HEK293 (cell line): ENCODE measurements around the gene MRPL51.

Source experiments
- CTCF ChIA-PET: fragments of 350-600 bp; formaldehyde crosslinking; extraction: SDS; loops from one replicate; lab custom pipeline; 2021; ENCODE audit warnings: antibody characterized with exemption; lab: Yijun Ruan, JAX
- POLR2A ChIA-PET: fragments of 300-600 bp; formaldehyde crosslinking; extraction: SDS; loops from one replicate; lab custom pipeline; 2020; ENCODE audit warnings: antibody characterized with exemption, inconsistent platforms; lab: Yijun Ruan, JAX
- H3K27ac ChIP-seq: fragments of 200-500 bp; sonication (Bioruptor generic); 2 replicates; pipeline ENCODE4 v1.5.1; 2014; ENCODE audit warnings: low read depth, low read length, control low read depth, inconsistent platforms; ENCODE audit errors: extremely low read depth
- H3K36me3 ChIP-seq, 2 experiments: fragments of 200-500 bp in 1 of 2; sonication (Bioruptor generic) in 1 of 2; 1 replicate in 1 of 2; 2 replicates in 1 of 2; pipeline ENCODE4 v1.5.1; 2014 to 2017; ENCODE audit warnings: inconsistent platforms in 2 of 2, low read length in 2 of 2; ENCODE audit not compliant: control insufficient read depth in 2 of 2, insufficient read depth in 1 of 2
- H3K4me1 ChIP-seq: fragments of 200-500 bp; sonication (Bioruptor generic); 2 replicates; pipeline ENCODE4 v1.5.1; 2014; ENCODE audit warnings: mild to moderate bottlenecking, low read length, inconsistent platforms; ENCODE audit not compliant: control insufficient read depth, insufficient read depth
- H3K4me3 ChIP-seq: 2 replicates; pipeline ENCODE4 v1.5.1; 2011; ENCODE audit warnings: low read depth, mild to moderate bottlenecking, control low read depth, low read length, moderate library complexity
- H3K9me3 ChIP-seq: fragments of 200-500 bp; sonication (Bioruptor generic); 2 replicates; pipeline ENCODE4 v1.5.1; 2014; ENCODE audit warnings: low read depth, low read length, inconsistent platforms; ENCODE audit not compliant: control insufficient read depth, insufficient read depth
- EGR2 ChIP-seq: fragments of 450-650 bp; formaldehyde crosslinking; IDR thresholded peaks from 2 replicates; pipeline ENCODE4 v1.5.1; 2016; ENCODE audit warnings: low read depth, missing biosample characterization, missing genetic modification characterization
- GFI1B ChIP-seq: fragments of 450-650 bp; formaldehyde crosslinking; IDR thresholded peaks from 2 replicates; pipeline ENCODE4 v1.5.1; 2016; ENCODE audit warnings: missing biosample characterization, missing genetic modification characterization
- HOXC10 ChIP-seq: sonication (generic); formaldehyde crosslinking; IDR thresholded peaks from 2 replicates; pipeline ENCODE4 v1.8.1; 2023; ENCODE audit warnings: mild to moderate bottlenecking, missing genetic modification reagents
- IKZF3 ChIP-seq: fragments of 450-650 bp; IDR thresholded peaks from 2 replicates; pipeline ENCODE4 v1.5.0; 2018; ENCODE audit warnings: missing biosample characterization, mild to moderate bottlenecking, missing genetic modification characterization, moderate library complexity
- KLF17 ChIP-seq: fragments of 450-650 bp; formaldehyde crosslinking; IDR thresholded peaks from 2 replicates; pipeline ENCODE4 v1.5.1; 2016; ENCODE audit warnings: missing biosample characterization, missing genetic modification characterization
- PBX3 ChIP-seq: sonication (generic); formaldehyde crosslinking; IDR thresholded peaks from 2 replicates; pipeline ENCODE4 v1.8.1; 2022; ENCODE audit warnings: mild to moderate bottlenecking, moderate library complexity, missing genetic modification reagents
- PRDM1 ChIP-seq: fragments of 450-650 bp; formaldehyde crosslinking; IDR thresholded peaks from 2 replicates; pipeline ENCODE4; 2016; ENCODE audit warnings: missing biosample characterization, missing genetic modification characterization
- SCRT2 ChIP-seq: fragments of 450-650 bp; formaldehyde crosslinking; IDR thresholded peaks from 2 replicates; pipeline ENCODE4 v1.5.1; 2016; ENCODE audit warnings: missing biosample characterization, missing genetic modification characterization
- SP7 ChIP-seq: fragments of 450-650 bp; formaldehyde crosslinking; IDR thresholded peaks from 2 replicates; pipeline ENCODE4 v1.5.1; 2016; ENCODE audit warnings: missing biosample characterization, missing genetic modification characterization
- WT1 ChIP-seq: fragments of 450-650 bp; formaldehyde crosslinking; IDR thresholded peaks from 2 replicates; pipeline ENCODE4 v1.5.1; 2016; ENCODE audit warnings: missing biosample characterization, missing genetic modification characterization
- ZBTB17 ChIP-seq: fragments of 450-650 bp; formaldehyde crosslinking; IDR thresholded peaks from 2 replicates; pipeline ENCODE4 v1.5.1; 2016; ENCODE audit warnings: missing biosample characterization, missing genetic modification characterization
- ZBTB20 ChIP-seq: fragments of 450-650 bp; formaldehyde crosslinking; IDR thresholded peaks from 2 replicates; pipeline ENCODE4 v1.5.1; 2016; ENCODE audit warnings: missing biosample characterization, missing genetic modification characterization
- ZBTB8A ChIP-seq: fragments of 450-650 bp; formaldehyde crosslinking; IDR thresholded peaks from 2 replicates; pipeline ENCODE4 v1.5.1; 2016; ENCODE audit warnings: missing biosample characterization, missing genetic modification characterization
- ZNF121 ChIP-seq: fragments of 450-650 bp; formaldehyde crosslinking; IDR thresholded peaks from 2 replicates; pipeline ENCODE4 v1.5.1; 2016; ENCODE audit warnings: missing biosample characterization, missing genetic modification characterization
- ZNF2 ChIP-seq: fragments of 450-650 bp; formaldehyde crosslinking; IDR thresholded peaks from 2 replicates; pipeline ENCODE4 v1.5.1; 2016; ENCODE audit warnings: missing biosample characterization, missing genetic modification characterization
- ZNF223 ChIP-seq: fragments of 450-650 bp; formaldehyde crosslinking; IDR thresholded peaks from 2 replicates; pipeline ENCODE4 v1.5.1; 2016; ENCODE audit warnings: missing biosample characterization, missing genetic modification characterization
- ZNF280C ChIP-seq: fragments of 450-650 bp; formaldehyde crosslinking; IDR thresholded peaks from 2 replicates; pipeline ENCODE4 v1.5.1; 2016; ENCODE audit warnings: missing biosample characterization, missing genetic modification characterization
- ZNF354C ChIP-seq: fragments of 450-650 bp; formaldehyde crosslinking; IDR thresholded peaks from 2 replicates; pipeline ENCODE4 v1.5.1; 2016; ENCODE audit warnings: missing biosample characterization, missing genetic modification characterization, low read depth, borderline replicate concordance
- ZNF362 ChIP-seq: fragments of 450-650 bp; formaldehyde crosslinking; IDR thresholded peaks from 2 replicates; pipeline ENCODE4 v1.5.1; 2016; ENCODE audit warnings: missing biosample characterization, missing genetic modification characterization
- ZNF366 ChIP-seq: fragments of 450-650 bp; formaldehyde crosslinking; conservative IDR thresholded peaks from 2 replicates; pipeline ENCODE4 v1.5.1; 2016; ENCODE audit warnings: missing biosample characterization, missing genetic modification characterization
- ZNF423 ChIP-seq: fragments of 450-650 bp; formaldehyde crosslinking; IDR thresholded peaks from 2 replicates; pipeline ENCODE4 v1.5.1; 2016; ENCODE audit warnings: missing biosample characterization, missing genetic modification characterization
- ZNF426 ChIP-seq: fragments of 450-650 bp; formaldehyde crosslinking; IDR thresholded peaks from 2 replicates; pipeline ENCODE4 v1.5.1; 2017; ENCODE audit warnings: missing biosample characterization, missing genetic modification characterization, mild to moderate bottlenecking, inconsistent platforms, moderate library complexity
- ZNF501 ChIP-seq: fragments of 450-650 bp; formaldehyde crosslinking; IDR thresholded peaks from 2 replicates; pipeline ENCODE4 v1.5.1; 2016; ENCODE audit warnings: missing biosample characterization, missing genetic modification characterization
- ZNF555 ChIP-seq: fragments of 450-650 bp; formaldehyde crosslinking; conservative IDR thresholded peaks from 2 replicates; pipeline ENCODE4 v1.5.1; 2017; ENCODE audit warnings: missing biosample characterization, mild to moderate bottlenecking, missing genetic modification characterization, inconsistent platforms
- ZNF621 ChIP-seq: fragments of 450-650 bp; formaldehyde crosslinking; IDR thresholded peaks from 2 replicates; pipeline ENCODE4 v1.5.1; 2017; ENCODE audit warnings: missing biosample characterization, missing genetic modification characterization
- ZNF654 ChIP-seq: fragments of 450-650 bp; formaldehyde crosslinking; IDR thresholded peaks from 2 replicates; pipeline ENCODE4 v1.5.1; 2016; ENCODE audit warnings: low read depth, missing biosample characterization, missing genetic modification characterization
- ZNF658 ChIP-seq: fragments of 450-650 bp; formaldehyde crosslinking; IDR thresholded peaks from 2 replicates; pipeline ENCODE4; 2016; ENCODE audit warnings: missing biosample characterization, missing genetic modification characterization
- ZNF701 ChIP-seq: fragments of 450-650 bp; formaldehyde crosslinking; IDR thresholded peaks from 2 replicates; pipeline ENCODE4 v1.5.1; 2016; ENCODE audit warnings: missing biosample characterization, missing genetic modification characterization
- ZNF76 ChIP-seq: fragments of 450-650 bp; formaldehyde crosslinking; IDR thresholded peaks from 2 replicates; pipeline ENCODE4; 2016; ENCODE audit warnings: low read depth, missing biosample characterization, missing genetic modification characterization, borderline replicate concordance

Gene MRPL51

DNA sequence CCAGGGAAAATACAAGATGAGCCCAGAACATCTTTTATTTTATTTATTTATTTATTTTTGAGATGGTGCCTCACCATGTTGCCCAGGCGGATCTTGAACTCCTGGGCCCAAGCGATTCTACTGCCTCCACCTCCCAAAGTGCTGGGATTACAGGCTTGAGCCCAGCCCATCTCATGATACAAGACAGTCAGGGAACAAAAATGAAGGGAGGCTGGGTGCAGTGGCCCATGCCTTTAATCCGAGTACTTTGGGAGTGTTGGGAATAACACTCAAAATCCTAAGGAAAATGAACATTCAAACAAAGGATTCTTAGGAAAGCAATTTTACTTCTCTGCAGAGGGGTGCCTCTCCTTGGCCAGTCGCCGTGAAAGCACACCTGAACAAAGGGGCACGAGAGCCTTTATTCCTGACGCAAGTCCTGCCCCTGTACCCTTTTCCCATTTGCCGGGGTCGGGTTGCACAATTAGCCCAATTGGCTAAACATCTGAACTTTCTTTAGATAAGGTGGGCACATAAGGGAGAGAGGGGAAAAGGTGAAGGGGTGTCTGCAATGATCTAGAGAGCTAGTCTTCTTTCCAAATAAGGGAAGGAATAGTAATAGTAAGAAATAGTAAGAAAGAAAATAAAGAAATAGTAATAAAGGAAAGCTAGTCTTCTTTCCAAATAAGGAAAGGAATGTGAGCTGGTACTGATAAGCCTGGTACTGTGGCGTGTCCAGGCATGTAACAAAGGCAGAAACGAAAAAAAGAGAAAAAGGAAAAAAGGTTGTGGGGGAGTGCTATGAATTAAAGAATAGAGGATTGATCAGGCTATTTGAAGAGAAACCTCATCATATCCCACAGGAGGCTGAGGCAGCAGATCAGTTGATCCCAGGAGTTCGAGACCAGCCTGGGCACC is 14.3 kb upstream of the MRPL51 start:
- ChIA-PET POLR2A (interaction anchor here (0.6 to 1.4 kb wide), 9 partner anchors 13 to 135 kb away, joined by 3 to 11 read pairs (median 4); partner anchors contain the start of genes GAPDH, MRPL51 and VAMP1), CTCF (no interaction called here)
- peaks cover 55 to 59% of the 10 kb centered on the region in 2 experiments for H3K36me3 ChIP-seq
- peaks cover 4% of the 10 kb centered on the region; the same call in 1 of the 2 replicates for H3K4me1 ChIP-seq
- TF ChIP-seq ZNF362 (peak; percentile 74), EGR2 (tag by site-specific recombination) (no peak), IKZF3 (peak; percentile 65), ZNF366 (0 out of 2 replicates have a peak, but pooled peaks have one; percentile 24), ZBTB17 (tag by site-specific recombination) (0 out of 2 replicates have a peak, but pooled peaks have one; percentile 11), KLF17 (tag by site-specific recombination) (no peak), SP7 (tag by site-specific recombination) (0 out of 2 replicates have a peak, but pooled peaks have one; percentile 13), ZNF501 (tag by site-specific recombination) (0 out of 2 replicates have a peak, but pooled peaks have one; percentile 23), WT1 (tag by site-specific recombination) (0 out of 2 replicates have a peak, but pooled peaks have one; percentile 6), PRDM1 (tag by site-specific recombination) (peak; percentile 93), ZNF280C (tag by site-specific recombination) (no peak), ZBTB8A (tag by site-specific recombination) (0 out of 2 replicates have a peak, but pooled peaks have one; percentile 23)
- H3K4me3 ChIP-seq, result no peak overlapping the region
- no peaks in the 10 kb centered on the region for H3K9me3 ChIP-seq
- H3K27ac ChIP-seq, result peak overlapping the region; percentile 39

- no peak overlapping the region for H3K27ac ChIP-seq
- H3K36me3 ChIP-seq, result peaks cover 72 to 85% of the 10 kb centered on the region in 2 experiments
- TF ChIP-seq ZNF76 (tag by site-specific recombination) (no peak), ZNF555 (no peak), ZNF2 (tag by site-specific recombination) (no peak), ZNF426 (no peak), SCRT2 (tag by site-specific recombination) (no peak), PBX3 (CRISPR knock-in tag) (no peak), ZNF701 (no peak), ZNF423 (no peak), HOXC10 (CRISPR knock-in tag) (no peak), ZNF121 (no peak), GFI1B (tag by site-specific recombination) (no peak), ZNF223 (tag by site-specific recombination) (no peak), ZNF654 (tag by site-specific recombination) (no peak), ZNF501 (tag by site-specific recombination) (no peak), ZBTB20 (tag by site-specific recombination) (no peak), ZNF354C (no peak), ZNF658 (tag by site-specific recombination) (no peak), ZNF621 (no peak)
- no peak overlapping the region for H3K4me3 ChIP-seq
- H3K4me1 ChIP-seq, result no peaks in the 10 kb centered on the region
- H3K9me3 ChIP-seq, result no peaks in the 10 kb centered on the region
- CTCF ChIA-PET, result interaction anchor here (0.7 to 1.1 kb wide), 3 partner anchors 8 to 38 kb away, joined by 3 to 4 read pairs (median 3); no protein-coding TSS in a partner anchor
- POLR2A ChIA-PET, result interaction anchor here (0.6 to 1.5 kb wide), 5 partner anchors 30 to 164 kb away, joined by 3 to 6 read pairs (median 3); partner anchors contain the start of genes GAPDH and VAMP1
Observed at GRCh38 chr12:6500466-6500865, 7.4 kb upstream of the MRPL51 start.
